Stimulated activated CD8-positive, alpha-beta memory T cell treated with anti-CD3 and anti-CD28 coated beads, Interleukin-7, amount 100 ng/mL, for 4 hours (primary cell): ENCODE measurements around the gene TFF3.

Experiments used
- DNase-seq, 2 donors: peaks; one replicate each; pipeline ENCODE4 v3.0.0-alpha.2; 2020; ENCODE audit warnings: low read depth in 2 of 2

Gene TFF3

GRCh38 chr21:42315296-42315891 is at the start of gene TFF3:
Gene TFF3, minus strand, starts transcription at chr21:42315409. Its CDS starts 35 bp downstream, at chr21:42315374.
- DNase-seq = no peak

GRCh38 chr21:42364304-42364865 is 49.2 kb upstream of the TFF3 start:
- DNase-seq = no peak

- no peak for DNase-seq
Measured at GRCh38 chr21:42363312-42363711, 48.1 kb upstream of the TFF3 start.

GRCh38 chr21:42362700-42363099 is 47.5 kb upstream of the TFF3 start:
- DNase-seq = no peak

GRCh38 chr21:42362198-42362597 is 47.0 kb upstream of the TFF3 start:
- DNase-seq = no peak

- no peak for DNase-seq
Measured at GRCh38 chr21:42361286-42361685, 46.1 kb upstream of the TFF3 start.

GRCh38 chr21:42360317-42360716 is 45.1 kb upstream of the TFF3 start:
- no peak for DNase-seq

GRCh38 chr21:42358937-42359336 is 43.7 kb upstream of the TFF3 start:
- DNase-seq = no peak

GRCh38 chr21:42358261-42358660 is 43.1 kb upstream of the TFF3 start:
- no peak for DNase-seq

- no peak for DNase-seq
Measured at GRCh38 chr21:42357307-42357706, 42.1 kb upstream of the TFF3 start.

GRCh38 chr21:42356650-42357049 is 41.4 kb upstream of the TFF3 start:
- no peak for DNase-seq

GRCh38 chr21:42356046-42356445 is 40.8 kb upstream of the TFF3 start:
- DNase-seq = no peak

- DNase-seq = no peak
Measured at GRCh38 chr21:42353623-42354022, 38.4 kb upstream of the TFF3 start.

GRCh38 chr21:42352441-42353095 is 37.4 kb upstream of the TFF3 start:
- DNase-seq = no peak

GRCh38 chr21:42351626-42352440 is 36.6 kb upstream of the TFF3 start:
- no peak for DNase-seq

- no peak for DNase-seq
Measured at GRCh38 chr21:42350927-42351426, 35.8 kb upstream of the TFF3 start, which contains the start of gene TFF2. Gene TFF2, minus strand, starts transcription at chr21:42350994. Its CDS starts 37 bp downstream, at chr21:42350957.

- DNase-seq = no peak
Measured at GRCh38 chr21:42350318-42350910, 35.2 kb upstream of the TFF3 start.

GRCh38 chr21:42349420-42350317 is 34.5 kb upstream of the TFF3 start:
- no peak for DNase-seq

- DNase-seq = no peak
Measured at GRCh38 chr21:42348762-42349161, 33.6 kb upstream of the TFF3 start.

- DNase-seq = no peak
Measured at GRCh38 chr21:42347601-42348327, 32.6 kb upstream of the TFF3 start.
